ENCODE results near the gene KCNJ9.

- TF ChIP-seq, protein P1, sequence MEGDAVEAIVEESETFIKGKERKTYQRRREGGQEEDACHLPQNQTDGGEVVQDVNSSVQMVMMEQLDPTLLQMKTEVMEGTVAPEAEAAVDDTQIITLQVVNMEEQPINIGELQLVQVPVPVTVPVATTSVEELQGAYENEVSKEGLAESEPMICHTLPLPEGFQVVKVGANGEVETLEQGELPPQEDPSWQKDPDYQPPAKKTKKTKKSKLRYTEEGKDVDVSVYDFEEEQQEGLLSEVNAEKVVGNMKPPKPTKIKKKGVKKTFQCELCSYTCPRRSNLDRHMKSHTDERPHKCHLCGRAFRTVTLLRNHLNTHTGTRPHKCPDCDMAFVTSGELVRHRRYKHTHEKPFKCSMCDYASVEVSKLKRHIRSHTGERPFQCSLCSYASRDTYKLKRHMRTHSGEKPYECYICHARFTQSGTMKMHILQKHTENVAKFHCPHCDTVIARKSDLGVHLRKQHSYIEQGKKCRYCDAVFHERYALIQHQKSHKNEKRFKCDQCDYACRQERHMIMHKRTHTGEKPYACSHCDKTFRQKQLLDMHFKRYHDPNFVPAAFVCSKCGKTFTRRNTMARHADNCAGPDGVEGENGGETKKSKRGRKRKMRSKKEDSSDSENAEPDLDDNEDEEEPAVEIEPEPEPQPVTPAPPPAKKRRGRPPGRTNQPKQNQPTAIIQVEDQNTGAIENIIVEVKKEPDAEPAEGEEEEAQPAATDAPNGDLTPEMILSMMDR (IDR thresholded peaks at IDR 0.05; ENCODE audit: insufficient read depth, low read depth, low read length): no peak
- TF ChIP-seq EZH2 (IDR thresholded peaks at IDR 0.05; ENCODE audit: insufficient read depth, low read length): no peak
Observed at GRCh38 chr1:160133990-160134770, 52.8 kb downstream of the KCNJ9 start.

Data from astrocyte (in vitro differentiated cells and primary cell).